Astrocyte (in vitro differentiated cells and primary cell): ENCODE data around the gene AUTS2. TPM values are rescaled to one million over a fixed set of nuclear protein-coding genes. Genes with fewer than 3 reads are reported as not detected.

ENCODE experiments used
- DNase-seq: peaks from one replicate; pipeline ENCODE4 v3.0.0-alpha.2; 2010; ENCODE audit warnings: low read depth
- FAIRE-seq: peaks from 2 replicates; lab custom pipeline; 2011; peaks lifted over from hg19 to GRCh38; lab: Jason Lieb, UNC
- H2AFZ ChIP-seq: 2 replicates; pipeline ENCODE4 v1.6.0; 2012; ENCODE audit warnings: low read depth, low read length, inconsistent platforms
- H3K27ac ChIP-seq: 2 replicates; pipeline ENCODE4 v1.5.1; 2011; ENCODE audit warnings: low read depth, low read length, inconsistent platforms
- H3K27me3 ChIP-seq: 2 replicates; pipeline ENCODE4 v1.6.0; 2011; ENCODE audit warnings: low read length, inconsistent platforms; ENCODE audit not compliant: insufficient read depth
- H3K36me3 ChIP-seq: 2 replicates; pipeline ENCODE4 v1.5.1; 2011; ENCODE audit warnings: low read length, inconsistent platforms; ENCODE audit not compliant: insufficient read depth
- H3K4me1 ChIP-seq: 2 replicates; pipeline ENCODE4 v1.5.1; 2011; ENCODE audit warnings: low read length, inconsistent platforms; ENCODE audit not compliant: insufficient read depth
- H3K4me2 ChIP-seq: 2 replicates; pipeline ENCODE4 v1.6.0; 2012; ENCODE audit warnings: low read length, inconsistent platforms
- H3K4me3 ChIP-seq: 2 replicates; pipeline ENCODE4 v1.5.1; 2011; ENCODE audit warnings: low read depth, mild to moderate bottlenecking, low read length, inconsistent platforms; ENCODE audit not compliant: insufficient read depth
- H3K79me2 ChIP-seq: 2 replicates; pipeline ENCODE4 v1.6.0; 2012; ENCODE audit warnings: mild to moderate bottlenecking, low read length, inconsistent platforms; ENCODE audit not compliant: insufficient read depth
- H3K9ac ChIP-seq: 2 replicates; pipeline ENCODE4 v1.6.0; 2012; ENCODE audit warnings: mild to moderate bottlenecking, low read length, inconsistent platforms
- H3K9me3 ChIP-seq: 2 replicates; pipeline ENCODE4 v1.5.1; 2012; ENCODE audit warnings: low read depth, mild to moderate bottlenecking, low read length, inconsistent platforms; ENCODE audit not compliant: insufficient read depth
- H4K20me1 ChIP-seq: 2 replicates; pipeline ENCODE4 v1.6.0; 2012; ENCODE audit warnings: low read length, inconsistent platforms; ENCODE audit not compliant: insufficient read depth
- H3K27ac Mint-ChIP-seq: one replicate; pipeline ENCODE4 v1.8.0; 2021; ENCODE audit warnings: mild to moderate bottlenecking, mixed read lengths; ENCODE audit not compliant: unreplicated experiment
- H3K27me3 Mint-ChIP-seq: one replicate; pipeline ENCODE4 v1.8.0; 2021; ENCODE audit warnings: low read depth, mixed read lengths; ENCODE audit not compliant: unreplicated experiment
- H3K36me3 Mint-ChIP-seq: one replicate; pipeline ENCODE4 v1.8.0; 2021; ENCODE audit warnings: low read depth, mixed read lengths; ENCODE audit not compliant: unreplicated experiment
- H3K4me1 Mint-ChIP-seq: one replicate; pipeline ENCODE4 v1.8.0; 2021; ENCODE audit warnings: low read depth, mixed read lengths; ENCODE audit not compliant: unreplicated experiment
- H3K4me3 Mint-ChIP-seq: one replicate; pipeline ENCODE4 v1.8.0; 2021; ENCODE audit warnings: mild to moderate bottlenecking, moderate library complexity, mixed read lengths; ENCODE audit not compliant: unreplicated experiment
- H3K9me3 Mint-ChIP-seq: one replicate; pipeline ENCODE4 v1.8.0; 2021; ENCODE audit warnings: mild to moderate bottlenecking, mixed read lengths; ENCODE audit not compliant: unreplicated experiment
- CTCF ChIP-seq: IDR thresholded peaks from 2 replicates; pipeline ENCODE4 v1.5.1; 2011; ENCODE audit warnings: low read depth, mild to moderate bottlenecking, inconsistent platforms, low read length, moderate library complexity; ENCODE audit not compliant: insufficient read depth
- EZH2 ChIP-seq: IDR thresholded peaks from 2 replicates; pipeline ENCODE4 v1.6.1; 2012; ENCODE audit warnings: mild to moderate bottlenecking, low read length, inconsistent platforms; ENCODE audit not compliant: insufficient read depth
- total RNA-seq: library from RNA; stranded (reverse); gene quantifications from 2 replicates; pipeline ENCODE4 v1.2.1, GENCODE V29; 2021

The AUTS2 gene
- total RNA-seq, 1 donor from 2014 or later = 73.2 TPM

- H3K4me2 ChIP-seq = no peak overlapping the region
- H3K9me3 ChIP-seq = no peaks in the 10 kb centered on the region
- DNase-seq = no peak
- no peaks in the 10 kb centered on the region for H3K36me3 ChIP-seq
- TF ChIP-seq CTCF = no peak
- no peak for TF ChIP-seq EZH2
- H3K4me1 ChIP-seq = no peaks in the 10 kb centered on the region
- H3K27me3 ChIP-seq = no peaks in the 10 kb centered on the region
- FAIRE-seq = no peak
- no peak overlapping the region for H2AFZ ChIP-seq
- no peak overlapping the region for H3K4me3 ChIP-seq
- H3K27me3 Mint-ChIP-seq = no peaks in the 10 kb centered on the region
- H3K9ac ChIP-seq = no peak overlapping the region
- no peak overlapping the region for H3K27ac ChIP-seq
- H3K9me3 Mint-ChIP-seq = no peaks in the 10 kb centered on the region
- peaks cover 59% of the 10 kb centered on the region for H4K20me1 ChIP-seq
- H3K4me3 Mint-ChIP-seq = no peak overlapping the region
- H3K4me1 Mint-ChIP-seq = peaks cover 40% of the 10 kb centered on the region
- no peak overlapping the region for H3K27ac Mint-ChIP-seq
- no peaks in the 10 kb centered on the region for H3K36me3 Mint-ChIP-seq
- H3K79me2 ChIP-seq = peaks cover 21% of the 10 kb centered on the region
Observed at GRCh38 chr7:69622014-69622835, 23.9 kb downstream of the AUTS2 start.

GRCh38 chr7:69622960-69623359 lies 24.7 kb downstream of the AUTS2 start:
- Histone ChIP-seq H4K20me1 (peaks cover 59% of the 10 kb centered on the region), H3K27ac (no peak overlapping the region), H3K36me3 (no peaks in the 10 kb centered on the region), H2AFZ (no peak overlapping the region), H3K79me2 (peaks cover 25% of the 10 kb centered on the region), H3K4me1 (no peaks in the 10 kb centered on the region), H3K4me3 (no peak overlapping the region), H3K9ac (no peak overlapping the region), H3K27me3 (no peaks in the 10 kb centered on the region), H3K4me2 (no peak overlapping the region), H3K9me3 (no peaks in the 10 kb centered on the region)
- Mint-ChIP-seq H3K36me3 (no peaks in the 10 kb centered on the region), H3K4me1 (peaks cover 40% of the 10 kb centered on the region), H3K27me3 (no peaks in the 10 kb centered on the region), H3K4me3 (no peak overlapping the region), H3K9me3 (no peaks in the 10 kb centered on the region), H3K27ac (no peak overlapping the region)
- TF ChIP-seq CTCF (no peak), EZH2 (no peak)
- no peak for DNase-seq
- FAIRE-seq = no peak
